ENCODE measurements around the gene UTF1.

UTF1 gene, protein sequence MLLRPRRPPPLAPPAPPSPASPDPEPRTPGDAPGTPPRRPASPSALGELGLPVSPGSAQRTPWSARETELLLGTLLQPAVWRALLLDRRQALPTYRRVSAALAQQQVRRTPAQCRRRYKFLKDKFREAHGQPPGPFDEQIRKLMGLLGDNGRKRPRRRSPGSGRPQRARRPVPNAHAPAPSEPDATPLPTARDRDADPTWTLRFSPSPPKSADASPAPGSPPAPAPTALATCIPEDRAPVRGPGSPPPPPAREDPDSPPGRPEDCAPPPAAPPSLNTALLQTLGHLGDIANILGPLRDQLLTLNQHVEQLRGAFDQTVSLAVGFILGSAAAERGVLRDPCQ

GRCh38 chr10:133230044-133230361 is at the start of gene UTF1:
TSS of gene UTF1 (plus strand) at chr10:133230217. CDS start at chr10:133230289, 72 bp downstream.
- no peak for DNase-seq (ENCODE audit: low read depth)

GRCh38 chr10:133180965-133181639 is 48.9 kb upstream of the UTF1 start:
- DNase-seq (ENCODE audit: low read depth), result no peak

GRCh38 chr10:133182190-133182589 is 47.8 kb upstream of the UTF1 start:
- DNase-seq (ENCODE audit: low read depth), result no peak

DNA sequence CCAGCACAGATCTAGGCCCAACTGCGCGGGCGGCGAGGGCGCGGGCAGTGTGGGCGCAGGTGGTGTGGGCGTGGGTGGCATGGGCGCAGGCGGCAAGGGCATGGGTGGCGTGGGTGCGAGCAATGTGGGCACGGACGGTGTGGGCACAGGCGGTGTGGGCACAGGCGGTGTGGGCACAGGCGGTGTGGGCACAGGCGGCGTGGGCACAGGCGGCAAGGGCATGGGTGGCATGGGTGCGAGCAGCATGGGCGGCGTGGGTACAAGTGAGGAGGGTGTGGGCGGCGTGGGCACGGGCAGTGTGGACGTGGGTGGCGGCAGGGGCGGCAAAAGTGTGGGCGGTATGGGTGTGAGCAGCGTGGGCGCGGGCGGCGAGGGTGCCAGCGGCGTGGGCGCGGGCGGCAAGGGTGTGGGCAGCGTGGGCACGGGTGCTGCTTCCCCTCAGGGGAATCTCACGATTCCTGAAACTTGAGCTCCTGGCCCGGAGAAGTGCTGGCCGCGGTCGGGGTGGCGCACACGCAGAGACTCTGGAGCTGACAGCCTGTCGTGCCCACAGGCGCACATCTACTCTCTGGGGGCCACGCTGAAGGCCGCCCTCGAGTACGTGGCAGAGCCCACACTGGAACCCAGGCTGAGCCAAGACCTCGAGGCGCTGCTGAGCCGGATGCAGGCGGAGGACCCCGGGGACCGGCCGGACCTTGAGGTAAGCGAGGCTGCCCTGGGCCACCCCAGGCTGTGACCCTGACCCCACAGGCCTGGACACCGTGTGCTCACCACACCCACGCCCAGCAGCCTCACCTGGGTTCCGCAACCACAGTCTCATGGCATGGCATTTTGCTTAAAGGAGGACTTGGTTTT is 47.0 kb upstream of the UTF1 start:
- DNase-seq (ENCODE audit: low read depth), result no peak

GRCh38 chr10:133183646-133184378 is 46.2 kb upstream of the UTF1 start:
- DNase-seq (ENCODE audit: low read depth), result no peak

- no peak for DNase-seq (ENCODE audit: low read depth)
Measured at GRCh38 chr10:133184591-133185244, 45.3 kb upstream of the UTF1 start.

DNA sequence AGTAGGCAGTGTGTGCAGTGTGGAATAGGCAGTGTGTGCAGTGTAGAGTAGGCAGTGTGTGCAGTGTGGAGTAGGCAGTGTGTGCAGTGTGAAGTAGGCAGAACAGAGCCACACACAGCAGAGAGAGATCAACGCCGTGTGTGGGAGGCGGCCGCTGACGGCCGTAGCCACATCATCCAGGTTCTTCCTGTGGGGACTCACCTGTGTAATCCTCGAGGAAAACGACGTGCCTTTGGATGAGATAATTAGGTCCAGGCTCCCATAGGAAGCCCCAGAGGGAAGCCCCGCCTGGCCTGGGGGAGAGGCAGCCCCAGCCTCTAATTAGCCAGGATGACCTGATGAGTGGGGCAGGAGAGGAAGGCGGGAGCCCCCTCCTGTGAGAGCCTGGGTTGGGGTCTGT is 44.6 kb upstream of the UTF1 start:
- DNase-seq (ENCODE audit: low read depth), result no peak

DNA sequence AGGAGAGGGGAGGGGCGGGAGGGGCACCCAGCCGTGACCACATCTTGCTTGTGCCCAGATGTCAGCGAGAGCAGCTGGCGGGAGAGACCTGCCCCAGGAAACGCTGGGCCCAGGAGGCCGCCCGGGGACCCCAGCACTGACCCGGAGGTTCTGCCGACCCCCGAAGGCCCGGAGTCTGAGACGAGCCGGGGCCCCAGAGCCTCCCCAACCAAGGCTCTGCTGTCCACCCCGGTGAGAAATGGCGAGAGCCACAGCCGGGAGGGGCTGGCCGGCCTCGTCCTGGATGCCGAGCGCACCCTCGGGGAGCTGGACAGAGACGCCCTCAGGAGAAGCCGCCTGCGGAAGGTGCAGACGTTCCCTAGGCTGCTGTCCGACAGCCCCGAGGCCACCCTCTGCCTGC is 44.1 kb upstream of the UTF1 start:
- DNase-seq (ENCODE audit: low read depth), result no peak

- no peak for DNase-seq (ENCODE audit: low read depth)
Measured at GRCh38 chr10:133186416-133187090, 43.5 kb upstream of the UTF1 start.

GRCh38 chr10:133187091-133187905 is 42.7 kb upstream of the UTF1 start:
- no peak for DNase-seq (ENCODE audit: low read depth)

DNA sequence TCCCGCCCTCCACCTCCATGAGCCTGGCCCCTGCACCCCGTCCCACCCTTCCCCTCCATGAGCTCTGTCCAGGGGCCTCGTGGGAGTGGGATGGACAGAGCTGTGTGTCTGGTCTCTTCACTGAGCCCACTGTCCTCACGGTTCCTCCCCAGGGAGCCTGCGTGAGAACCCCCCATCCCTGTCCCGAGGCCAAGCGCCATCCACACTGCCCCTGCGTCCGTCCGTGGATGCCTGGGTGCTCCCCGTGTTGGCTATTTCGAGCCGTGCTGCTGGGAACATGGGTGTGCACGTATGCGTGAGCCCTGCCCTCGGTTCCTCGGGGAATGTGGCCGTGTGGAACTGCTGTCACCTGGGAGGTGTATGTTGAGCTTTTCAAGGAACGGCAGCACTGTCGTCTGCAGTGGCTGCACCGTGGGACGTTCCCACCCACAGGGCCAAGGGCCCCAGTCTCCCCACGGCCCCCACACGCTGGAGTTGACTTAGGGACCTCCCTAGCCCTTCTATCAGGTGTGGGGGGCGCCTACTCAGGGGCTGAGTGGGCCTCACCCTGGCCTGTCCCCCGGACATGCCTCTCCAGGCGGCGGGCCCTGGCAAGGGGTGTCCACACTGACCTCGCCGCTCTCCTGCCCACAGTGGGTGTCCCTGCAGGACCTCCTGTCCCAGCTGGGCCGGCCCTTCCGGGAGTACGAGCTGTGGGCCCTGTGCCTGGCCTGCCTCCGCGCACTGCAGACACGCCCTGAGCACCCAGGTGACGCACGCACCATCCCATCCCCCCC is 41.9 kb upstream of the UTF1 start:
- DNase-seq (ENCODE audit: low read depth), result no peak

DNA sequence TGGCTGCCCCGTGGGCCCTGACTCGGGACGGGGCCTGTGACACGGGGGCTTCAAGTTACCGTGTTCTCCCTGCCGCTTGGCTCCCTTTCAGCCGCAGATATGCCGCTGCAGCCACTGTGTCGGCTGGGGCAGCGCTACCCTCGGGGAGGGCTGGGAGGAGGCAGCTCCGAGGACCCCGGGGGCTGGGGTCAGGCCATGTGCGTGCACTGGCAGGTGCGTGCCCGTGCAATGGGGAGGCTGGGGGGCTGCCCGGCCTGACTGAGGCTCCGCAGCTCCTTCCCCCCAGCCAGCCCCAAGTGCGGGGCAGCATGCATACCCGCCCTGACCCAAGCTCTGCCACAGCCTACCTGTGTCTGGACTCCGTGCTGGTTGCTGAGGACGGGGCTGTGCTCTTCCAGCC is 40.8 kb upstream of the UTF1 start:
- no peak for DNase-seq (ENCODE audit: low read depth)

DNA sequence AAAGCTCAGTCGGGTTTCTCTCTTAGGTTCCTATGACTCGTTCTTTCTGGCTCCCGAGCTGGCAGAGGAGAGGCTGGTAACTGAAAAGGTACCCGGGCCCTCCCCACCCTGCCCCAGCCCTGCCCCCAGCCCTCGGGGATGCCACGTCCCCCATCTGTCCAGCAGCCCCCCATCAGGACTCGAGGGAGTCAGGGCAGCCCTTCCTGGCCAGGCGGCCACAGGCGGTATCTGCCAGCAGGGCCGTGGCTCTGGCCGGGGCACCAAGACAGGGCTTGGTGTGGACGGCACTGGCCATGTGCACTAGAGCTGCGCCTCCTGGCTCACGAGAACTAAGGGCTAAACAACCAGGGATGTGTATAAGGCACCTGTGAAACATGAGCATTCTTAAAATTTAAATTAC is 40.3 kb upstream of the UTF1 start:
- no peak for DNase-seq (ENCODE audit: low read depth)

GRCh38 chr10:133190225-133190624 is 39.8 kb upstream of the UTF1 start:
- no peak for DNase-seq (ENCODE audit: low read depth)

DNA sequence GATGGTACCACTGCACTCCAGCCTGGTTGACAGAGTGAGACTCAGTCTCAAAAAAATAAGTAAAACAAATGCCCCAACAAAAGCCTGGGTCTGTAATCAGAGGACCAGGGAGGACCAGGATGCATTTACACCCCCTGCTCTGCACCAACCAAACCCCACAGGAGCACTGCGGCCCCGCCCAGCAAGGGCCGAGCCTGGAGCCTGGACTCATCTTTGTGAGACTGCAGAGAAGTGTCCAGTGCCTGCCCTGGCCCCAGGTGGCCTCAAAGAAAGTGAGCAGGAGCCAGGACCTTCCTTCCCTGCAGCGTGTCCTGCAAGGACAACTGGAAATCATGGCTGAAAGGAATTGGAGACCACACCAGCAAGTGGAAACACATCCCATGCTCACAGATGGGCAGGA is 38.4 kb upstream of the UTF1 start:
- no peak for DNase-seq (ENCODE audit: low read depth)

- DNase-seq (ENCODE audit: low read depth), result no peak
Measured at GRCh38 chr10:133194151-133194550, 35.9 kb upstream of the UTF1 start.

- DNase-seq (ENCODE audit: low read depth), result no peak
Measured at GRCh38 chr10:133195096-133195495, 34.9 kb upstream of the UTF1 start.

DNA sequence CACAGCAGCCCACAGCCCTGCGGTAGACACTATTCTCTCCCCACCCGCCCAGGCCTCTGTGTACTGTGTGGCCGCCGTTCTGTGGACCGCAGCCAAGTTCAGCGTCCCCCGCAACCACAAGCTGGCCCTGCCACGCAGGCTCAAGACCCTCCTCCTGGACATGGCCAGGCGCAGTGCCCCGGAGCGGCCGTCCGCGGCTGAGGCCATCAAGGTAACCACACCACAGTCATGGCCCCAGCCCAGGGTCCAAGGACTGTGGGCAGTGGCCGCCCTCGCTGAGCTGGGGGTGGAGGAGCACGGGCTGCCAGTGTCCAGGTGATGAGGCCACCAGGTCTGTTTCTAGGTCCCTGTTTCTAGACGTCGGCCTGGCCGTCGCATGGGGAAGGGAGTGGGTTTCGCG is 34.4 kb upstream of the UTF1 start:
- no peak for DNase-seq (ENCODE audit: low read depth)

DNA sequence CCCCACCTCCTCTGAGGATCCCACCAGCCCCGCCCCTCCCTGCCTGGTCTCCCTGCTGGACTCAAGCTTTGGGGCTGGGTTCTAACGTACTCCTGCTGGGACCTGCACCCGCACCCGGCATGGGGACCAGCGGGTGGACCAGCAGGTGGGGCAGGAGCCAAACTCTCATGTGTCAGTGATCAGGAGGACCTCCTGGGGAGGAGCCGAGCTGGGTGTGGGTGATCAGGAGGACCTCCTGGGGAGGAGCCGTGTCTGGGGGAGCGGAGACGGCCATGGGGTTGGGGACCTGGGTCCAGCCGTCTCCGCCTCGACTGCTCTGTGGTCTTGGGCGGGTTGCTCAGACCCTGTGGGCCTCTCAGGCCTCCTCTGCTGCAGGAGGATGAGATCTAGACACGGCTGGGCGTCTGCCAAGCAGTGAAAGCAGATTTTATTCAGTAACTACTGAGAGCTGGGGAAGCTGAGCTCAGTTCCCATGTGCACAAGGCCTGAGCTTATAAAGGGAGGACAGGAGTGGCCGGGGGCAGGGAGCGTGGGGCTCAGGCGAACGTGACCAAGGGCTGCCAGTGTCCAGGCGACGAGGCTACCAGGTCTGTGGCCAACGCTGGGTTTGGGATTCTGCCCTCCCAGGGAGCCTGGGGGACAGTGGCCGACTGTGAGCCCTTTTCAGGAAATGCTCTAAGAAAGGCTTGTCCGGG is 33.6 kb upstream of the UTF1 start:
- no peak for DNase-seq (ENCODE audit: low read depth)
